ENCODE results near the gene KCTD18.

- TF ChIP-seq, protein P1, sequence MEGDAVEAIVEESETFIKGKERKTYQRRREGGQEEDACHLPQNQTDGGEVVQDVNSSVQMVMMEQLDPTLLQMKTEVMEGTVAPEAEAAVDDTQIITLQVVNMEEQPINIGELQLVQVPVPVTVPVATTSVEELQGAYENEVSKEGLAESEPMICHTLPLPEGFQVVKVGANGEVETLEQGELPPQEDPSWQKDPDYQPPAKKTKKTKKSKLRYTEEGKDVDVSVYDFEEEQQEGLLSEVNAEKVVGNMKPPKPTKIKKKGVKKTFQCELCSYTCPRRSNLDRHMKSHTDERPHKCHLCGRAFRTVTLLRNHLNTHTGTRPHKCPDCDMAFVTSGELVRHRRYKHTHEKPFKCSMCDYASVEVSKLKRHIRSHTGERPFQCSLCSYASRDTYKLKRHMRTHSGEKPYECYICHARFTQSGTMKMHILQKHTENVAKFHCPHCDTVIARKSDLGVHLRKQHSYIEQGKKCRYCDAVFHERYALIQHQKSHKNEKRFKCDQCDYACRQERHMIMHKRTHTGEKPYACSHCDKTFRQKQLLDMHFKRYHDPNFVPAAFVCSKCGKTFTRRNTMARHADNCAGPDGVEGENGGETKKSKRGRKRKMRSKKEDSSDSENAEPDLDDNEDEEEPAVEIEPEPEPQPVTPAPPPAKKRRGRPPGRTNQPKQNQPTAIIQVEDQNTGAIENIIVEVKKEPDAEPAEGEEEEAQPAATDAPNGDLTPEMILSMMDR (IDR thresholded peaks at IDR 0.05; ENCODE audit: low read depth, low read length, poor library complexity, severe bottlenecking) = no peak
- TF ChIP-seq EZH2phosphoT487 (IDR thresholded peaks at IDR 0.05; ENCODE audit: borderline replicate concordance, low read length) = no peak
These were observed 57.5 kb downstream of the KCTD18 start for GRCh38 chr2:200452377-200452776.

Data from DOHH2 (cell line).